NB4 (cell line): ENCODE data around the gene ACSL5.

Experiments used
- CTCF ChIP-seq: IDR thresholded peaks from one replicate; pipeline ENCODE4 v1.5.1; 2012; ENCODE audit warnings: low read depth, low read length
- MAX ChIP-seq: IDR thresholded peaks from 2 replicates; pipeline ENCODE4 v1.6.1; 2011; ENCODE audit warnings: low read depth, low read length

- TF ChIP-seq CTCF = no peak
- no peak for TF ChIP-seq MAX
Measured at GRCh38 chr10:112365014-112365432, 8.9 kb upstream of the ACSL5 start.
